GM12891 (cell line): Measurements from ENCODE around the gene MSI2.

ENCODE experiments used
- POLR2A ChIP-seq: IDR thresholded peaks from 2 replicates; pipeline ENCODE4 v1.6.1; 2011; ENCODE audit warnings: low read depth, low read length, control low read depth
- POLR2AphosphoS5 ChIP-seq: IDR thresholded peaks from 2 replicates; pipeline ENCODE4 v1.6.1; 2011; ENCODE audit warnings: low read depth, low read length, control low read depth

GRCh38 chr17:57516290-57517230 is 260.2 kb downstream of the MSI2 start:
- no peak for TF ChIP-seq POLR2A
- no peak for TF ChIP-seq POLR2AphosphoS5
